Activated naive CD8-positive, alpha-beta T cell (primary cell): ENCODE data around the gene IPMK.
"Not testable (repeated sequence)": the region's sequence is repeated elsewhere in the genome, so short reads cannot be mapped to it uniquely, and the experiment has no call there.

Source experiments
- H3K27ac Mint-ChIP-seq: one replicate; pipeline ENCODE4 v1.8.0; 2021; ENCODE audit warnings: mixed read lengths
- H3K27me3 Mint-ChIP-seq: one replicate; pipeline ENCODE4 v1.8.0; 2021; ENCODE audit warnings: mixed read lengths
- H3K36me3 Mint-ChIP-seq: one replicate; pipeline ENCODE4 v1.8.0; 2021; ENCODE audit warnings: mixed read lengths
- H3K4me1 Mint-ChIP-seq: one replicate; pipeline ENCODE4 v1.8.0; 2021; ENCODE audit warnings: low read depth, mixed read lengths
- H3K4me3 Mint-ChIP-seq: one replicate; pipeline ENCODE4 v1.8.0; 2021; ENCODE audit warnings: mild to moderate bottlenecking, mixed read lengths
- H3K9me3 Mint-ChIP-seq: one replicate; pipeline ENCODE4 v1.8.0; 2021; ENCODE audit warnings: low read depth, mixed read lengths

Gene IPMK

GRCh38 chr10:58256013-58256780, 11.5 kb downstream of the IPMK start:
- Mint-ChIP-seq H3K9me3 (peaks cover 16% of the 10 kb centered on the region), H3K36me3 (peaks cover 12% of the 10 kb centered on the region), H3K4me1 (peaks cover 37% of the 10 kb centered on the region)
- not testable (repeated sequence) for H3K27ac Mint-ChIP-seq, H3K27me3 Mint-ChIP-seq, H3K4me3 Mint-ChIP-seq

GRCh38 chr10:58254644-58255043, 13.1 kb downstream of the IPMK start:
- Mint-ChIP-seq H3K27ac (no peak overlapping the region), H3K27me3 (no peaks in the 10 kb centered on the region), H3K36me3 (peaks cover 12% of the 10 kb centered on the region), H3K4me3 (no peak overlapping the region), H3K4me1 (peaks cover 27% of the 10 kb centered on the region), H3K9me3 (peaks cover 16% of the 10 kb centered on the region)

- Mint-ChIP-seq H3K27me3 (no peaks in the 10 kb centered on the region), H3K4me1 (peaks cover 27% of the 10 kb centered on the region), H3K4me3 (no peak overlapping the region), H3K9me3 (peaks cover 20% of the 10 kb centered on the region), H3K27ac (no peak overlapping the region), H3K36me3 (peaks cover 16% of the 10 kb centered on the region)
Observed at GRCh38 chr10:58253184-58253583, 14.5 kb downstream of the IPMK start.

- not testable (repeated sequence) for H3K27me3 Mint-ChIP-seq, H3K9me3 Mint-ChIP-seq, H3K4me3 Mint-ChIP-seq, H3K27ac Mint-ChIP-seq
- Mint-ChIP-seq H3K4me1 (peaks cover 29% of the 10 kb centered on the region), H3K36me3 (peaks cover 11% of the 10 kb centered on the region)
Observed at GRCh38 chr10:58244666-58245065, 23.0 kb downstream of the IPMK start.

GRCh38 chr10:58244242-58244641, 23.5 kb downstream of the IPMK start:
- Mint-ChIP-seq H3K4me1 (peaks cover 33% of the 10 kb centered on the region), H3K36me3 (peaks cover 11% of the 10 kb centered on the region)
- not testable (repeated sequence) for H3K27me3 Mint-ChIP-seq, H3K27ac Mint-ChIP-seq, H3K9me3 Mint-ChIP-seq, H3K4me3 Mint-ChIP-seq

GRCh38 chr10:58243801-58244200, 23.9 kb downstream of the IPMK start:
- H3K27me3 Mint-ChIP-seq, H3K4me3 Mint-ChIP-seq, H3K27ac Mint-ChIP-seq, H3K9me3 Mint-ChIP-seq: not testable (repeated sequence)
- peaks cover 35% of the 10 kb centered on the region for H3K4me1 Mint-ChIP-seq
- H3K36me3 Mint-ChIP-seq = peaks cover 11% of the 10 kb centered on the region

GRCh38 chr10:58243269-58243668, 24.4 kb downstream of the IPMK start:
- Mint-ChIP-seq H3K27ac (no peak overlapping the region), H3K4me3 (no peak overlapping the region), H3K27me3 (no peaks in the 10 kb centered on the region), H3K36me3 (peaks cover 7% of the 10 kb centered on the region), H3K9me3 (no peaks in the 10 kb centered on the region), H3K4me1 (peaks cover 36% of the 10 kb centered on the region)

GRCh38 chr10:58241346-58241745, 26.3 kb downstream of the IPMK start:
- Mint-ChIP-seq H3K27me3 (no peaks in the 10 kb centered on the region), H3K4me3 (no peak overlapping the region), H3K36me3 (peaks cover 16% of the 10 kb centered on the region), H3K4me1 (peaks cover 49% of the 10 kb centered on the region), H3K9me3 (no peaks in the 10 kb centered on the region), H3K27ac (no peak overlapping the region)

- no peaks in the 10 kb centered on the region for H3K27me3 Mint-ChIP-seq
Observed at GRCh38 chr10:58240531-58240930, 27.2 kb downstream of the IPMK start.

GRCh38 chr10:58239561-58240169, 28.0 kb downstream of the IPMK start:
- H3K4me3 Mint-ChIP-seq = no peak overlapping the region
- H3K27me3 Mint-ChIP-seq = no peaks in the 10 kb centered on the region
- H3K9me3 Mint-ChIP-seq = no peaks in the 10 kb centered on the region
- H3K4me1 Mint-ChIP-seq = peaks cover 50% of the 10 kb centered on the region
- H3K27ac Mint-ChIP-seq = peak overlapping the region; percentile 24
- H3K36me3 Mint-ChIP-seq = peaks cover 30% of the 10 kb centered on the region

More at GRCh38 chr10:58240531-58240930, 27.2 kb downstream of the IPMK start:
- H3K27ac Mint-ChIP-seq = peak overlapping the region; percentile 68
- peaks cover 22% of the 10 kb centered on the region for H3K36me3 Mint-ChIP-seq
- peak overlapping the region; percentile 30 for H3K4me3 Mint-ChIP-seq
- no peaks in the 10 kb centered on the region for H3K9me3 Mint-ChIP-seq
- peaks cover 49% of the 10 kb centered on the region for H3K4me1 Mint-ChIP-seq

- H3K27ac Mint-ChIP-seq = peak overlapping the region; percentile 50
Observed at GRCh38 chr10:58237014-58237834, 30.5 kb downstream of the IPMK start.

GRCh38 chr10:58229856-58230255, 37.8 kb downstream of the IPMK start:
- peaks cover 34% of the 10 kb centered on the region for H3K36me3 Mint-ChIP-seq
- H3K4me1 Mint-ChIP-seq, H3K27me3 Mint-ChIP-seq, H3K4me3 Mint-ChIP-seq, H3K9me3 Mint-ChIP-seq, H3K27ac Mint-ChIP-seq: not testable (repeated sequence)

More at GRCh38 chr10:58237014-58237834, 30.5 kb downstream of the IPMK start:
- Mint-ChIP-seq H3K4me3 (no peak overlapping the region), H3K9me3 (no peaks in the 10 kb centered on the region), H3K36me3 (peaks cover 35% of the 10 kb centered on the region), H3K4me1 (peaks cover 44% of the 10 kb centered on the region), H3K27me3 (no peaks in the 10 kb centered on the region)

GRCh38 chr10:58225654-58226053, 42.0 kb downstream of the IPMK start:
- Mint-ChIP-seq H3K36me3 (peaks cover 18% of the 10 kb centered on the region), H3K9me3 (no peaks in the 10 kb centered on the region), H3K27me3 (no peaks in the 10 kb centered on the region), H3K27ac (no peak overlapping the region), H3K4me3 (no peak overlapping the region), H3K4me1 (no peaks in the 10 kb centered on the region)

GRCh38 chr10:58220769-58221451, 46.8 kb downstream of the IPMK start:
- Mint-ChIP-seq H3K4me3 (no peak overlapping the region), H3K36me3 (peaks cover 18% of the 10 kb centered on the region), H3K27me3 (no peaks in the 10 kb centered on the region), H3K9me3 (no peaks in the 10 kb centered on the region), H3K27ac (no peak overlapping the region), H3K4me1 (no peaks in the 10 kb centered on the region)

- Mint-ChIP-seq H3K4me1 (peaks cover 2% of the 10 kb centered on the region), H3K36me3 (peaks cover 16% of the 10 kb centered on the region), H3K27me3 (no peaks in the 10 kb centered on the region), H3K4me3 (no peak overlapping the region), H3K9me3 (no peaks in the 10 kb centered on the region), H3K27ac (no peak overlapping the region)
Observed at GRCh38 chr10:58219875-58220274, 47.8 kb downstream of the IPMK start.
